Endometrial microvascular endothelial cells (primary cell): ENCODE data around the gene ABCA4. TPM values are rescaled to one million over a fixed set of nuclear protein-coding genes. Genes with fewer than 3 reads are reported as not detected.

Experiments used
- in situ Hi-C: cut with HindIII; loops from 2 replicates; pipeline ENCODE4 v1.10.0; 2017; ENCODE audit warnings: low sequenced_read_pairs, low pct_unique_long_range_greater_than_20kb; ENCODE audit errors: inconsistent ontology term
- total RNA-seq: library from RNA; depleted of rRNA; stranded (reverse); fragments of >200 nt; gene quantifications from one replicate; pipeline ENCODE4 v1.2.3, GENCODE V29; 2015; ENCODE audit errors: inconsistent ontology term

Gene ABCA4
- total RNA-seq, 1 donor from 2014 or later: 0.09 TPM

GRCh38 chr1:94024104-94024792 is 96.7 kb downstream of the ABCA4 start:
- in situ Hi-C loops: no loop called here

GRCh38 chr1:94022471-94023189 is 98.3 kb downstream of the ABCA4 start:
- in situ Hi-C loops: no loop called here

- in situ Hi-C loops: no loop called here
These were observed 100.0 kb downstream of the ABCA4 start for GRCh38 chr1:94020764-94021579.

- in situ Hi-C loops: no loop called here
These were observed 101.6 kb downstream of the ABCA4 start for GRCh38 chr1:94019327-94019726.

DNA sequence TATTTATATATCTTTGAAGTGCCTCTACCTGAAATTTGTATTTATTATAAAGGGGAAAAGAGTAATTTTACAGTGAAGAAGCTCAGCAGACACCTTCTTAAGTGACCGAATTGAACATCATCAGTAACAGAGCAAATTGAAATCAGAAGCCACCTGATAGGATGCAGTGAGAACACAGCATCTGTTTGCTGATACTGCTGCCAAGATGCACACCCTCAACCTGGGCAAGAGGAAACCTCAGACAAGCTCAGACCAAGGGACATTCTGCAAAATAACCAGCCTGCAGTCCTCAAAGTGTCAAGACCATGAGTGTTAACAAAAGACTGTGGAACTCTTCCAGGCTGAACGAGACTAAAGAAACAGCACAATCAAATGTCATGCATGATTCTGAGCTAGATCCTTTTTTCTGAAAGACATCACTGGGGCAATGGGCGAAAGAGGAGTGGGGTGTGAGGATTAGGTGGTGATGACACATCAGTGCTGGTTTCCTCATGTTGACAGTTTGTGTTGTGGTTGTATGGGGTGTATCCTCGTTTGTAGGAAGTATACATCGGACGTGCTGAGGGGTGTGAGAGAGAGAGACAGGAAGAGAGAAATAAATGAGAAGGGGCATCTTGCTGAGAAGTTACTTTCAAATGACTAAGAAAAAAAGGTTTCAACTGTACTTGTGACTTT is 103.7 kb downstream of the ABCA4 start:
- in situ Hi-C loops: no loop called here

DNA sequence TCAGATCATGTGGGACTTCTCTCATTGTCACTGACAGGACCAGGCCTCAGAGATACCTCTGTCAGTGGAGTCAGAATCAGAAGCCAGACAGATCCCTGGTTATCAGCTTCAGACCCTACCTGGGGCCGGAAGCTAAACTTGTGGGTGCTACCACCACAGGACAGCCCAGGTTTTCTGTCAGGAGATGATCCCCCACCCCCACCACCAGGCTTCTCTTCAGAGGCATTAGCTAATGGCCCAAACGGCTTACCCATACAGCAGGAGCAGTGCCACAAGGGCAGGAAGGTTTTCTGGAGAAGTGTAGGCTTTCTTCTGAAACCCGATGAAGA is 105.5 kb downstream of the ABCA4 start:
- in situ Hi-C loops: no loop called here

- in situ Hi-C loops: no loop called here
These were observed 106.1 kb downstream of the ABCA4 start for GRCh38 chr1:94014635-94015488.

DNA sequence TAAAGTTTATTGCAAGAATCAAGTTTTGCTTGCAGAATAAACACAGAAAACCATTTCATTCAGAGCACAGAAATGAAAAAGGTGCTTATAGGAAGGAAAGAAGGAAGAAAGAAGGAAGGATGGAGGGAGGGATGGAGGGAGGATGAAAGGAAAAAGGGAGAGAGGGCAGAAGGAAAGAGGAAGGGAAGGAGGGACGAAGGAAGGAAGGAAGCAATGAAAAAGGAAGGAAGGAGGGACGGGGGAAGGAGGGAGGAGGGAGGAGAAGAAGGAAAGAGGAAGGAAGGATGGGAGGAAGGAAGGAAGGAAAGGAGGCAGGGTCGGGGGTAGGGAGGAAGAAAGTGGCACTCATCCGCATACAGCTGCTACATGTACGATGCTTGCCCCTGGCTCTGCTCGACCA is 106.9 kb downstream of the ABCA4 start:
- in situ Hi-C loops: no loop called here

GRCh38 chr1:94013367-94013878 is 107.5 kb downstream of the ABCA4 start:
- in situ Hi-C loops: no loop called here

- in situ Hi-C loops: no loop called here
These were observed 108.1 kb downstream of the ABCA4 start for GRCh38 chr1:94012708-94013366.

DNA sequence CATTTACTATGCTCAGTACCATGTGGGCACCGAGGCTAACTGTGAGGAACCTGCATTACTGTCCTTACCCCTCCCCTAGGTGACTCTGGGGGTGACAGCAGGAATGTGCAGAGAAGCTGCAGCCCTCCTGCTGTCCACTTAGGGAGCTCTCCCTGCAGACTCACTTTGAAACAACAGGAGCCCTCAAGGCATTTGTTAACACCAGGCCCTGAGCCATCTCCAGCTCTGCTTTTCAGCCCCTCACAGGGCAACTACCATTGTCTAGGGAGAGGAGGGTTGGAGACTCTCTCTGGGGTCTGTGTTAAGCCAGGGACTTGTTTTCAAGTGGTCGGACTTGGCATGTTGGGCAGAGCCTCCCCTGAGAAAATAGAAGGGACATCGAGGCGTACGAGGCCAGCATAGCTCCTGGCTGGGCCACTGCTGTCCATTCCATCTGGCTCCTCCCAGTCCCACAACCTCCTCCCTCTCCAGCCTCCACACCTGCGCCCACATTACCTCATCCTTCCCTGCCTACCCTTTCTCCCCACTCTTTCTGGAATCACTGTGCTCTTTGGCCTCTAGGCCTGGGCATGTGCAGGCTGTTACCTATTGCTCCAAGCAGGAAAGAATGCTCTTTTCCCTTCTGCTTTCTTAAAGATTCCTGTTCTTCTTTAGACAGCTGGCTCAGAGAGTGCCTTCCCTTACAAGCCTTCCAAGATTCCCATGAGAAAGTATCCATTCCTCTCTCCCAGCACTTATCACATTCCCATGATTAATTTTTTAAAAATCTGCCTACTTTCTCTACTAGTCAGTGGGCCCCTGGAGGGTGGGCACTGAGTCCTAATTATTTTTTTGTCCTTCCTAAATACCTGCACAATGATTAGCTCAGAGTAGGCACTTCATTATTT is 109.0 kb downstream of the ABCA4 start:
- in situ Hi-C loops: no loop called here

- in situ Hi-C loops: no loop called here
These were observed 109.8 kb downstream of the ABCA4 start for GRCh38 chr1:94011129-94011528.

- in situ Hi-C loops: no loop called here
These were observed 111.6 kb downstream of the ABCA4 start for GRCh38 chr1:94009304-94009703.

DNA sequence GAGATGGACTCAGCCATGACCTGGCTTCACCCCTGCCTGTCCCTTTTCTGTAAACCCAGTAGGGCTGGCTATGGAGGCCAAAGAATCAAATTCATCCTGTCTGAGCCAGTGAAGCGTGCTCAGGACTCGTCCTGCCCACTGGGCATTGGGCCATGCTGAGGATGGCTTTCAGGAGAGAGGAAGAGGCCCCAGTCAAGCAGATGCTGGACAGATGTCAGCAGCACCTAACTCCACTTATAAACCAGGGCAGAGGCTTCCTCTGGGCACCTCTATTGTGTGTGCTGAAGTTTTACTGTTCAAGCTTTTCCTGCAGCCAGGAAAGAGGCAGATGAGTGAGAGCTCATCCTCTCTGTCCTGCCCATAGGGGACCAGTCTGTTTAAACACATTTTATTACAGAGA is 114.3 kb downstream of the ABCA4 start:
- in situ Hi-C loops: no loop called here

DNA sequence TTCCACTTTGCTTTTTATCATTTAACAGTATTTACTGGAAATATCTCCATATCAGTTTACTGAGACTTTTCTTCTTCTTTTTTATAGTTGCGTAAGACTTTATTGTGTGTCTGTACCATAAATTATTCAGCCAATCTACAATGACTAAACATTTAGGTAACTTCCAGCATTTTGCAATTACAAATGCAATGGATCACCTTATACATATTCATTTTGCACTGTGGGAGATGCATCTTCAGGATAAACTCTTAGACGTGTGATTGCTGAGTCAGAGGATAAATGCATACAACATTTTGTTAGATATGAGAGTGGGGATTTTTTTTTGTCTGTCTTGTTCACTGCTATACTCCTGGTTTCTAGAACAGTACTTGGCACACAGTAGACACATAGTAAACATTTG is 116.0 kb downstream of the ABCA4 start:
- in situ Hi-C loops: no loop called here

DNA sequence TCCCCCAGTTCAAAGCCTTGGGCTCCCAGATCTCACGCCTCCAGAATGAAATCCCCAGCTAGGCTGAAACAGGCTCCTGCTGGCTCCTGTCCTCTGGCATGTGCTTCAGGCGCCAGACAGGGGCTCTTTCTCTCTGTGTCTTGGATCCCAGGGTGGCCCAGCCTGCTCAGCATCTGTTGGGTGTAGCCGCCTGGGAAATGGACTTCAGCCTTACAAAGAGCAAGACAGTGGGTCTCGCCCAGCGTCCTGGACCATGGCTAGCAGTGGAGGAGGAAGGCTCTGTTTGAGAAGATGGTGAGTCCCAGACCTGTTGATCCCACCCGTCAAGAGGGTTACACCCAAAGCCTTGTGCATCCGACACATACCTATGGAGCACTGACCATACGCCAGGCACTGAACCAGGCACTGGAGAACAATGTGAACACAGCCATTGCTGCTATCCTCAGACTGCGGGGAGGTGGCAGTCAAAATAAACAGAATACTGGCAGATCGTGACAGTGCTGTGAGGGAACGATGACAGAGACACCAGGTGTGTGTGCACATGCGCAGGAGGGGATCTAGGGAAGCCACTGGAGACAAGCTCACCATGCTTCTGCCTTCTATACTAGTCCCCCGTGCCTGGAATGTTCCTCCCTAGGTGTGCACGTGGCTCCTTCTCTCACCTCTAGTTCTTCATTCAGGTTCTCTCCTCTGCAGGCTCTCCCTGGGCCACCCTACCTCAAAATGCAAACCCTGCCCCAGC is 118.7 kb downstream of the ABCA4 start:
- in situ Hi-C loops: no loop called here
